HCEC 1CT (cell line): Measurements from ENCODE around the gene GLP2R.

Experiments
- DNase-seq: peaks from one replicate; pipeline ENCODE4 v3.0.0-alpha.2; 2017

Gene GLP2R

DNA sequence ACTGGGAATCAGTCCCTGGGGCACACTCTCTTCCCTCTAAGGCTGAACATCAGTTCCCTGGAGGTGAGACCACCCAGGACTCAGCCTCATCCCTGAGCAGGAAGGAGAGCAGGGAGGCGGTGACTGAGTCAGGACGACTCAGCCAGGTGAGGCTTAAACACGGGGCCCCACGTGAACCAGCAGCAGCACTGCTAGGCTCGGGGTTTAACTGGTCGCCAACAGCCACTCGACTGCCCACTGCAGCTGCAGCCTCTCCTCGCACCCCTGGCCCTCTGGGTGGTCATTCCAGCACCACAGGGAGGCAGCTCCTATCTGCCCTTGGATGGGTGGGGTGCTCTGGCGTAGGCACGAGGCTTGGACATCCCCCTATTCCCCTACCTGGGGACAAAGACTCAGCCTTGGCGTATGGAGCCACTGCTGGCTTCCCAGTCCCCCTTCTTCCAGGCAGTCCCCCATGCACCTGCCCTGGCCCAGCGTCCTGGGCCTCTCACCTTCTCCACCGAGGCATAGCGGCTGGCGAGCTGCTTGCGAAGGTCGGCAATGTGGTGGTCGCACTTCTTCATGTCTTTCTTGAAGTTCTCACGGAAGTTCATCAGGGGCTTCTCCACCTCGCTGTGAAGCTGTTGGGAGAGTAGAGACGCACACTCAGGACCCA lies 100.6 kb downstream of the GLP2R start:
- DNase-seq, result no peak

DNA sequence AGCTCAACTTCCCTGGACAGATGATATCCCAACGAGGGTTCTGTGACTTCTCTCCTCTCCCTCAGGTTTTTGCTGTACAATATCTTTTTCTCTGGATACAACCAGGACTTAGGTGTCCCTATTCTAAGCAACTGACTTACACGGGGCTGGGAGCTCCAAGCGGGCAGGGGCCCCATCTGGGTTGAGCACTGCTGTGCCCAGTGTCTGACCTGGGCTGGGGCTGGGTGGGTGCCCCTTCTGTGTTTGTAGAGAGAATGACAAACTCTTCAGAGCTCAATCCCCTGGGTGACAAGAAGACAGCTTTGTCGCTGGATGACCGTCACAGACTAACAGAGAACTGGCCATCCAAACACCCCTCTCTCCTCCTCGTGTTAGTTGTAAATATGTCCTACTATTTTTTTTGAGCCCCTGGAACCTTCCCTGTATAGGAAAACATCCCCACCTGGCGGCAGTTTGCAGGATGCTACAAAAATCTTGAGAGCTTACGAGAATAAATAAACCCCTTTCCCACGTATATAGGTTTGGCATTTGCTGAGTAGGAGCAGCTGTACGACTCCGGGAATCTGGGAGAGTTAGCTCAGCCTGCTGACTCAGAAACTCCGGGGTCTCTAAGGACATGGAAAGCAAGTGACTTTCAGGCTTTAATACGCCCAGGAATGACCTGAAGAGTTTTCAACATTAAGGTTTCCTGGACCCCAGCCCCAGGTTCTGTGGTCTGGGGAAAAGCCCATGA lies 103.0 kb downstream of the GLP2R start:
- no peak for DNase-seq

DNA sequence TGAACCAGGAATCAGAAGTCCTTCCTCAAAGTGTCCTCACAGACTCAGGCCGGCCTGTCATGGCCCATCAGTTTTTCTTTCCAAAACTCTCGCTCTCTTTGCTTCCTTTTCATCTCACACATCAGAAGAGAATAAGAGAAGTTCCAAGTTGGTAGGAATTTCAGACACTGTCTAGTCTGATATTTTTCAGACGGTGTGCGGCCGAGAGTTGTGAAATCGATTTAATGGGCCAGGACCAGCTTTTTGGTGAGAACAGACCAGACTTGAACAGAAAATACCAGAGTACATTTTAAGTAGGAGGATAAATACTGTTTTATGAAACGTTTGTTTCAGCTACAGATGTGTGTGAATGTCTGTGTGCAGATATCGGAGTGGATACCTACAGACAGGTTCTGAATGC lies 104.1 kb downstream of the GLP2R start:
- no peak for DNase-seq

DNA sequence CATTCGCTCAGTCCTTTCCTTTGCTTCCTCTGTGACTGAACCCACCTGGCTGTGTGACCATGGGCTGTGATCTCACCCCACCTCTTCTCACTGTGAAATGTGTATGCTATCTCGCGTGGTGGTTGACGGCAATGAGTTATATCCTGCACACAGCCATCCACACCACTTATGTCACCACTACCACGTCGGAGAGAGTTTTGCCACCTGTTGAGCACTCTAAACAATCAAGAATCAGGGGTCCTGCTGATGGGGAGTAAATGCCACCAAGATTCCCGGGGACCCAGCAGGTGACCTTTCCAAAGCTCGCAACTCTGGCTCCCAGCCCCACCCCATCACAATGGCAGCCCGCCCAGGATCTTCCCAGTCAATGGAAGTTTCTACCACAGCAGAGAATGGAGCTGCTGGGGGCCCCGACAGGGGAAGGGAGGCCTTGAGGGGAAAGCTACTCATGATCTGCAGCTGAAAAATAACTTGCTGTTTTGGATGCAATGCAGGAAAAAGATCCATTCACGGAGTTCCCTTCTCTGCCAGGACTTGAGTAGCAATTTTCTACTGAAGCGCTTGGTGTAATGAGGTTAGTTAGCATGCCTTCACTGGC lies 105.5 kb downstream of the GLP2R start:
- no peak for DNase-seq

DNA sequence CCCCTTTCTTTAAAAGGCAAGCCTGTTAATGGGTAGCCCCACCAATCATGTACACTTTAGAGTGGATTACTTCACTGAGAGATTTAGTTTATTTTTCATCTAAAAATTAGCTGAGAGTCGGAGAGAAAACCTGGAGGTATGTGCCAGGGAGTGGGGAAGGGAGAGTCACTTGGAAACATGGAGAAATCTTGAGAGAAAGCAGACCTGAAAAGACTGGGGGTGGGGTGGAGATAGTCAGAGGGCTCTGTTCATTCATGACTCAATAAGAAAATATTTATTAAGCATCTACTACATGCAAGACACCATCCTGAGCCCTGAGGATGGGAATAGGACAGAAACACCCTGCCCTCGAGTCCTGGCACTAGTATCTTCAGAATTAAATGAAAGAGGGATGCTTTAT lies 106.8 kb downstream of the GLP2R start:
- no peak for DNase-seq

DNA sequence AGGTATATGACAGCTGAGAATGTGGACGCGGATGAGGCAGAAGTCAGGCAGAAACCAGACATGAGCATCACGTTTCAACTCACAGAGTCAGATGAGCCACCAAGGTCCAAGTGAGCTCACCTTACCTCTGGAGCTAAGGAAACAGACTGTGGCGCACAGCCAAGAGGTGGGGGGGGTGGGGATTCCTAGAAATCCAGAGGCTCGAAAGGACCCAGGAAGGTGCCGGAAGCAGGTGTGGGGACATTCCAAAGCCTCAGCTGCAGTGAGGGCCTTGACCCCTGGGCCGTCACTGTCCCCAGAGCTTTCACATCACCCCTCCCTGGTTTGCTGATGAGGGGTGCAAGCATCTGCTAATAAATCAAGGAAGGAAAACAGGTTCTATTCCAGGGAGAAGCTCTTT lies 108.6 kb downstream of the GLP2R start:
- DNase-seq, result no peak

DNA sequence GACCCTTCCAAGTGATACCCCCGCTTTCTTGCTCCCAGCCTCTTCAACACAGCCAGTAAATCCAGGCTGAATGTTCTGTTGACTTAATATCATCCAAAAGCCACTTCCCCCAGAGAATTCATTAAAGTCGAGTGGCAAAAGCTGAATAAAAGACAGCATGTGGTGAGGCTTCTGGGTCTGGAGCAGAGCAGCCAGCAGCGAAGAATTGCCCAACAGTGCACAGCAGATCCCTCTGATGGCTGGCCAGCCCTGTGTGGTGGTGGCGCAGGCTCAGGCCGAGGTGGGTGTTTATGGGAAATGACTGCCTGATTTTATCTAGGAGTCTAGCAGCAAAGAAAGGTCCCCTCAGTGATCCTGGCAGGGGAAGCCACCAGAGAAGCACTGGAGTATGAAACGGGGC lies 109.7 kb downstream of the GLP2R start:
- DNase-seq, result no peak

DNA sequence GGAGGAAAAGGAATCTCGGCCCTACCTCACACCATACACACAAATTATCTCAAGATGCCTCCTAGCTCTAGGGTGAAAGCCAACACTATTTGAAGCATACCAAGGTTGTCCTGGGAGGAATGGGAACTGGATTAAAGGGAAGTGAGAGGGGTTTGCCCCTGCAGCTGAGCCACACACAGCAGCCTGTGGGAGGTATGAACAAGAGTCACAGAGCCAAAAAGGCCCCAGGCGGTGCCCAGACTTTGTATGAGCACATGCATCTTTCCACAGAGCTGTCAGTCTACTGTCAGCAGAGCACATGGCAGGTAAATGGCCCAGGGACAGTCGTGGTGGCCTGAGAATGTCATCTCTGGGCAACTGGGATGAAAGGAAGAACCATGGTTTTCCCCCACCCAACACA lies 110.4 kb downstream of the GLP2R start:
- DNase-seq, result no peak

DNA sequence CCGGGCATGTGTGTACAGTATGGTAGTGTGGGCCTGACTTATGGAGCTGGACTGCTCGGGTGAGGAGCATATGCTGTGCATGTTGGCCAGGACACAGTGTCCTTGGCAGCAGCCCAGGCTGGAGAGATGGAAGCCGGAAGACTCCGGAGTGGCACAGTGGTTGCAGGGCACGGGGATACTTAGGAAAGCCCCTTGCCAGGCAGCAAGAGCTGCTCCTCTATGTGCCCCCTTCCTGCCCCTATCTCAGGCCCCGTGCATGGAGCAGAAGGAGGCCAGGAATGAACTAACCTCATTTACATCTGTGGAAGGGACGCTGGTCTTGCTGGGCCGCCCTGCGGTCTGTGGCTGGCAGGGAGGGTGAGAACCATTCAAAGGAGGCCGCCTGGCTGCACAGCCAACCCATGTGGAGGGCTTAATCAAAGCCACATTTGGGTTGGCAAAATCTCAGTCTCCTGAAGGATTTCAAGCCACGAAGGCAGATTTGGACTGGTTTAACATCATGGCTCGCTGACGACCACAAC lies 111.6 kb downstream of the GLP2R start:
- DNase-seq, result no peak

DNA sequence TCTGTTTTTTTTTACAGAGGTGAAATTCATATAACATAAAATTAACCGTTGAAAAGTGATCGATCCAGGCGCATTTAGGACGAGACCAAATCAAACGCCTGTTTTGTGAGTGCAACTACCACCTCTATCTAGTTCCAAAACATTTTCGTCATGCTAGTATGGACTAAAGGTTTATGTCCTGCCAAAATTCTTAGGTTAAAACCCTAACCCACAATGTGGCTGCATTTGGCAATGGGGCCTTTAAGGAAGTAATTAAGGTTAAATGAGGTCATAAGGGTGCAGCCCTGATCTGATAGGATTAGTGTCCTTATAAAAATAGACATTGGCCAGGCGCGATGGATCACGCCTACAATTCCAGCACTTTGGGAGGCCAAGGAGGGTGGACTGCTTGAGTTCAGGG lies 112.2 kb downstream of the GLP2R start:
- no peak for DNase-seq

DNA sequence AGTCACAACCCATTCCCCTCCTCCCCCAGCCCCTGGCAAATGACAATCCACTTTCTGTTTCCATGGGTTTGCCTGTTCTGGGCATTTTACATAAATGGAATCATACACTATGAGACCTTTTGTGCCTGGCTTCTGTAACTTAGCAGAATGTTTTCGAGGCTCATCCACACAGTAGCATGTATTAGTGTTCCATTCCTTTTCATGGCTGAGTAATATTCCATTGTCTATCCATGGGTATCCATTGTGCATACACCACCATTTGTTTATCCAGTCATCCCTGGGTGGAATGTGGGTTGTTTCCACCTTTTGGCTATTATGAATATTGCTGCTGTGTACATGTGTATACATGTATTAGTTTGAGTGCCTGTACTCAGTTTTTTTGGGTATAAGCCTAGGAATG lies 113.0 kb downstream of the GLP2R start:
- DNase-seq, result no peak

DNA sequence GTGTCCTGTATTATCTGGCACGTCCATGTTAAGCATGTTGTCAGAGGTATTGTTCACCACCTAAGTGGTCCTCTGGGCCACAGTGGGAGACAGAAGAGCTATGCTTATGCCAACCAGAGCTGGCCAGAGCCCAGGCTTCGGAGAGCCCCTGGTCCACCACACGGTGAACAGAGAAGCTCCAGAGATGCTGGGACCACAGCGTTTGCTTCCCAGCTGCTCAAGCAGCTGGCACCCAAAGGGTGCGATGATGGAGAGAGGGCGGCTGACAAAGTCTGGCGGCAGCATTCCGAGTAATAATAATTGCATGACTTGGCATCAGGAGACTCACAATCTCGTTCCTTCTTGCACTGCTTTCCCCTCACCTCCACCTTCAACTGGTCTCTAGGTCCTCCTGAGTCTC lies 115.1 kb downstream of the GLP2R start:
- no peak for DNase-seq

DNA sequence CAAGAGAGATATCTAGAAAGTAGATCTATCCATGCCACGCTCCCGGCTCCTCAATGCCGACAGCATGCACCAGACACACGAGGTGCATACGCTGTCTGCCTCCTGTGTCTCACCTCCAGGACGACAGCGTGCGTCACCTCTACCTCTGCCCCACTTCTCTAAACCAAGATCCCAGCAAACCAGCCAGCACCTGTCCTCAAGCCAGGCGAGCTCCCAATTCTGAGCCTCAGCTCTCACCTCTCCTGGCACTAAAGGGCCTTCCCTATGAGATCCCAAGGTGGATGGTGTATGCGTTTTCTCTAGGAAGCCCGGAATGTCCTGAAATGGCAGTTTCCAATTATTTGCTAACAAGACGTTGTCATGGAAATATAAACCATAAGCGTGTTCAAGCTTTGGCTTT lies 115.6 kb downstream of the GLP2R start:
- DNase-seq, result no peak
